Keratinocyte (primary cell): Measurements from ENCODE around the gene SH3BP1. TPM values are rescaled to one million over a fixed set of nuclear protein-coding genes. Genes with fewer than 3 reads are reported as not detected.

Source experiments
- DNase-seq: peaks from one replicate; pipeline ENCODE4 v3.0.0-alpha.2; 2011; ENCODE audit warnings: low read depth, missing footprints, low spot score
- FAIRE-seq: peaks from 2 replicates; lab custom pipeline; 2011; peaks lifted over from hg19 to GRCh38; lab: Jason Lieb, UNC
- H2AFZ ChIP-seq: 2 replicates; pipeline ENCODE4 v1.6.0; 2012; ENCODE audit warnings: low read length, control low read depth, inconsistent platforms; ENCODE audit not compliant: control insufficient read depth
- H3K27ac ChIP-seq: 2 replicates; pipeline ENCODE4 v1.5.1; 2011; ENCODE audit warnings: low read length; ENCODE audit not compliant: control insufficient read depth, insufficient read depth
- H3K27me3 ChIP-seq: 3 replicates; pipeline ENCODE4 v1.6.0; 2011; ENCODE audit warnings: low read length; ENCODE audit not compliant: control insufficient read depth, insufficient read depth; ENCODE audit errors: extremely low read depth
- H3K36me3 ChIP-seq, 2 experiments: 2 replicates in 1 of 2; 3 replicates in 1 of 2; pipeline ENCODE4 v1.5.1; 2011; ENCODE audit warnings: low read length in 2 of 2, mild to moderate bottlenecking in 1 of 2; ENCODE audit not compliant: control insufficient read depth in 2 of 2, insufficient read depth in 2 of 2; ENCODE audit errors: extremely low read depth in 1 of 2
- H3K4me1 ChIP-seq: 3 replicates; pipeline ENCODE4 v1.5.1; 2011; ENCODE audit warnings: low read length; ENCODE audit not compliant: control insufficient read depth, insufficient read depth; ENCODE audit errors: extremely low read depth
- H3K4me2 ChIP-seq: 3 replicates; pipeline ENCODE4 v1.6.0; 2011; ENCODE audit warnings: low read depth, low read length; ENCODE audit not compliant: control insufficient read depth, insufficient read depth; ENCODE audit errors: extremely low read depth
- H3K4me3 ChIP-seq, 3 experiments: fragments of 200-600 bp in 1 of 3; sonication (generic) in 1 of 3; 2 replicates in 2 of 3; 3 replicates in 1 of 3; pipeline ENCODE4 v1.5.1; 2011 to 2016; ENCODE audit warnings: low read length in 3 of 3, mild to moderate bottlenecking in 3 of 3, control low read depth in 2 of 3, inconsistent platforms in 1 of 3, low read depth in 1 of 3, mixed read lengths in 1 of 3, mixed run types in 1 of 3, moderate library complexity in 1 of 3; ENCODE audit not compliant: control insufficient read depth in 2 of 3, insufficient read depth in 2 of 3; ENCODE audit errors: extremely low read depth in 1 of 3
- H3K79me2 ChIP-seq: 2 replicates; pipeline ENCODE4 v1.6.0; 2012; ENCODE audit warnings: low read length; ENCODE audit not compliant: control insufficient read depth, insufficient read depth
- H3K9ac ChIP-seq: 3 replicates; pipeline ENCODE4 v1.6.0; 2011; ENCODE audit warnings: low read length; ENCODE audit not compliant: control insufficient read depth, insufficient read depth; ENCODE audit errors: extremely low read depth
- H3K9me1 ChIP-seq: 3 replicates; pipeline ENCODE4 v1.6.0; 2011; ENCODE audit warnings: low read length; ENCODE audit not compliant: control insufficient read depth, insufficient read depth; ENCODE audit errors: extremely low read depth
- H3K9me3 ChIP-seq: 2 replicates; pipeline ENCODE4 v1.5.1; 2012; ENCODE audit warnings: low read depth, low read length; ENCODE audit not compliant: control insufficient read depth
- H4K20me1 ChIP-seq: 3 replicates; pipeline ENCODE4 v1.6.0; 2011; ENCODE audit warnings: low read length; ENCODE audit not compliant: control insufficient read depth, insufficient read depth; ENCODE audit errors: extremely low read depth
- CTCF ChIP-seq, 3 experiments: IDR thresholded peaks in 1 of 3; conservative IDR thresholded peaks in 1 of 3; optimal IDR thresholded peaks in 1 of 3; 2 replicates in 2 of 3; 3 replicates in 1 of 3; pipeline versions ENCODE3 to v1.5.1; 2011; ENCODE audit warnings: low read length in 3 of 3, mild to moderate bottlenecking in 3 of 3, moderate library complexity in 2 of 3, control low read depth in 1 of 3, inconsistent platforms in 1 of 3; ENCODE audit not compliant: insufficient read depth in 2 of 3; ENCODE audit errors: extremely low read depth in 1 of 3
- EZH2 ChIP-seq: IDR thresholded peaks from one replicate; pipeline ENCODE4 v1.6.1; 2012; ENCODE audit warnings: inconsistent platforms, mild to moderate bottlenecking, low read length, moderate library complexity
- dilution Hi-C: fragments of 300-500 bp; cut with MboI; formaldehyde crosslinking; loops from one replicate; pipeline ENCODE4 v1.7.0; 2020; ENCODE audit warnings: low sequenced_read_pairs; ENCODE audit not compliant: extremely low pct_ligation_motif_present
- polyA plus RNA-seq, 5 experiments: library from polyadenylated mRNA; depleted of rRNA in 3 of 5; stranded (reverse) in 3 of 5; stranded (forward) in 1 of 5; unstranded in 1 of 5; fragments of >200 nt; gene quantifications; 1 replicate in 1 of 5; 2 replicates in 3 of 5; 3 replicates in 1 of 5; pipeline versions ENCODE4 v1.2.1 to v1.2.3, GENCODE V29; 2011 to 2012; ENCODE audit warnings: missing spikeins in 2 of 5, low read depth in 1 of 5, low replicate concordance in 1 of 5

Gene SH3BP1
- polyA plus RNA-seq, 1 donor (not counting 4 experiments of a cell fraction or from before 2014, with no cell fraction given), result 27.2 TPM

- no peak overlapping the region for H2AFZ ChIP-seq
- no peak for FAIRE-seq
These were observed 41.5 kb downstream of the SH3BP1 start for GRCh38 chr22:37681001-37681424.

GRCh38 chr22:37681556-37682049, 42.1 kb downstream of the SH3BP1 start:
- H3K27ac ChIP-seq, result no peak overlapping the region
- FAIRE-seq (peak; percentile 73), DNase-seq (no peak)
- peaks cover 22% of the 10 kb centered on the region for H3K4me1 ChIP-seq
- peaks cover 7% of the 10 kb centered on the region for H4K20me1 ChIP-seq
- H3K9me1 ChIP-seq, result no peaks in the 10 kb centered on the region
- TF ChIP-seq CTCF (optimal IDR thresholded peaks at IDR 0.05 in 1 of 3, IDR thresholded peaks at IDR 0.05 in 1 of 3, conservative IDR thresholded peaks at IDR 0.05 in 1 of 3; ENCODE audit: extremely low read depth in 1 of 3, insufficient read depth in 2 of 3, low read length in 3 of 3), result peak; percentile 94 to 98 (median 95)
- no peak for TF ChIP-seq EZH2
- H3K36me3 ChIP-seq, result peaks cover 0 to 4% of the 10 kb centered on the region in 2 experiments
- no peaks in the 10 kb centered on the region for H3K9me3 ChIP-seq
- H2AFZ ChIP-seq, result no peak overlapping the region
- peaks cover 10% of the 10 kb centered on the region for H3K79me2 ChIP-seq
- no peak overlapping the region for H3K9ac ChIP-seq
- dilution Hi-C loops, result no loop called here
- no peak overlapping the region for H3K4me3 ChIP-seq
- no peak overlapping the region for H3K4me2 ChIP-seq
- no peaks in the 10 kb centered on the region for H3K27me3 ChIP-seq

More at GRCh38 chr22:37681001-37681424, 41.5 kb downstream of the SH3BP1 start:
- H4K20me1 ChIP-seq, result peaks cover 7% of the 10 kb centered on the region
- dilution Hi-C loops, result no loop called here
- TF ChIP-seq EZH2 (no peak), CTCF (optimal IDR thresholded peaks at IDR 0.05 in 1 of 3, IDR thresholded peaks at IDR 0.05 in 1 of 3, conservative IDR thresholded peaks at IDR 0.05 in 1 of 3; ENCODE audit: extremely low read depth in 1 of 3, insufficient read depth in 2 of 3, low read length in 3 of 3) (no peak)
- H3K9me1 ChIP-seq, result no peaks in the 10 kb centered on the region
- peaks cover 0 to 4% of the 10 kb centered on the region in 2 experiments for H3K36me3 ChIP-seq
- no peak overlapping the region for H3K9ac ChIP-seq
- no peaks in the 10 kb centered on the region for H3K9me3 ChIP-seq
- peaks cover 27% of the 10 kb centered on the region for H3K4me1 ChIP-seq
- H3K79me2 ChIP-seq, result peaks cover 12% of the 10 kb centered on the region
- H3K4me2 ChIP-seq, result no peak overlapping the region
- no peak for DNase-seq
- H3K27me3 ChIP-seq, result no peaks in the 10 kb centered on the region
- H3K4me3 ChIP-seq, result no peak overlapping the region
- no peak overlapping the region for H3K27ac ChIP-seq
